GDM1 (cell line): Measurements from ENCODE around the gene KRT14.
"Not testable (repeated sequence)": the region's sequence is repeated elsewhere in the genome, so short reads cannot be mapped to it uniquely, and the experiment has no call there.

Experiments used
- DNase-seq: peaks from one replicate; lab custom pipeline; 2025; lab: John Stamatoyannopoulos, UW

Gene KRT14

DNA sequence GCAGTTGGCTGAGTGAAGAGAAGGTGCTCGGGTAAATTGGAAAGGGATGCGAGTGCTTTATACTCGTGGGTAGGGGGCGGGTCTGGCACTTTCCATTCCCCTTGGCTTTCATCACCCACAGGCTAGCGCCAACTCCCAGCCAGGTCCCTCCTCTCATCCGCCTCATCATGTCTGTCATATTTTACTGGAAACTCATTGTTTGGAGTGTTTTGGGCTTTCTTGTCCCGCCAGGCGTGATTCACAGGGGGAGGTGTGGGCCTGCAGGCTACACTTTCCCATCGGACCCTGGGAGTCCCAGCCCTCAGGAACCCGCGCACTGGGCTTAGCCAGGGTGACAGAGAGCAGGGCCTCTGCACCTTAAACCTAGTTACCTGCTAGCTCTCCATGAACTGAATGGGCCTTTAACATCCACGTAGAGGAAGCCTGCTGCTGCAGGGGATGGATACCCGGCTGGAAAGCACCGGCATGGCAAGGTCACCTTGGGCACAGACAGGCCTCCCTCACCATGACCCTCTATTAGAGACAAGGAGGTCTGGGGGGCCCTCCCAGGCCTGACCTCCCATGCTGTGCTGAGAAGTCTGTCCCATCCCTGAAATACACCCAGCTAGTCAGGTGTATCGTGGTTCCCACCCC, at the start of gene KRT14:
TSS of gene KRT14 (minus strand) at position 33 of the 633 bp plus-strand sequence. CDS start 61 bp downstream, outside the sequence.
- no peak for DNase-seq

DNA sequence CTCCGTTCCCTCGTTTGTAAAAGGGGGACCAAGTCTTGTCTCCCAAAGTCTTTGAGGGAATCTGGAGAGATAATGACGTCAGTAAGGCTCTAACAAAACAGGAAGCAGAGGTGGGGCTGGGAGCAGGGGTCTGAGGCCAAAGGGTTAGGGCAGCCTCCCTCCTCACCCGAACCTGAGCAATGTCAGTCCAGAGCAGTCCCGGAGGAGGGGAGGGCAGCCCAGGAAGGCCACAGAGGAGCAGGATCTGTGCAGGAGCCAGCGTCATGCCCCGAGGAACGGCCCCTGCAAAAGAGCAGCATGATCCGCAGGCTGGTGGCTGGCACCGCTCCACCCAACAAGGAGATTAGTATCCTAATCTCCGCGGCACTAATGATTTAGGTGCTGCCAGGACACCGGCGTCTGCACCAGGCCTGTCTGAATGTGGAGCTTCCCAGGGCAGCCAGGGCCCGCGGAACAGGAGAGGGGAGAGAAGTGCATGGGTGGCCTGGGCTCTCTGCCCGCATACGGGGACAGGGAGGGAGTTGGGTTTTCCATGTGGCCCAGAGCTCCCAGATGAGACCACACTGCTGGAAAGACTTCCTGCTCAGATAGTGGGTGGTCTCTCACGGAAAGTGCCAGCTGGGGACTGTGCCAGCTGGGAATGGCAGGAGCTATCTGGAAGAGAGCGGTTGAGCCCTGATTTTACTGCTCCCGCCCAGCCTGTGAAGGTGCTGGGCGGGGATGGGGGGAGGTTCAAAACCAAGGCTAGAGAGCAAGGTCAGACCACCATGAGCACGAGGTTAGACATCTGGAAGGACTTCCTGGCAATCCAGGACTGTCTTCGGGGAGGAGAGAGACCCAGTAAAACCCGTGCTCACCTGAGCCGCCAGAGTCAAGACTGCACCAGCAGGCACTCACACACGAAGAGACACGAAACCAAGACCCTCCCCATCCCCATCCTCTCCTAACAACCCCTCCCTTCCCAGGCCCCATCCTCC, 48.7 kb upstream of the KRT14 start:
- no peak for DNase-seq

DNA sequence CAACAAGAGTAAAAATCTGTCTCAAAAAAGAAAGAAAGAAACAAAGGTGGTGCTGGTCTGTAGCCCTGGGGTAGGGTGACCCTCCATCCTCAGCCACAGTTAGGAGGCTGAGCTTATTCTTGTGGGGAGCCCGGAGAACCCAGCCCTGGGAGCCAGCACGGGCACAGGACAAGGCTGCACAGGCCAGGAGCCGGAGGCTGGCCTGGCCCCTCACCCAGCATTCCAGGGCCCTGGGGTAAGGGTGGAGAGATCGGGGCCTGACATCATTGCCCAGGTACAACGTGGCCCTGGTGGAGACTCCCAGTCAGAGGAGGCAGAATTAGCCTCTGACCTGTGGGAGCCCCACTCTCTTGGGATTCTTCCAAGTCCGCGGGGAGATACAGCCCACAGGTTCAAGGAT, 47.9 kb upstream of the KRT14 start:
- DNase-seq: no peak

- no peak for DNase-seq
Observed at GRCh38 chr17:41633556-41634199, 47.0 kb upstream of the KRT14 start.

DNA sequence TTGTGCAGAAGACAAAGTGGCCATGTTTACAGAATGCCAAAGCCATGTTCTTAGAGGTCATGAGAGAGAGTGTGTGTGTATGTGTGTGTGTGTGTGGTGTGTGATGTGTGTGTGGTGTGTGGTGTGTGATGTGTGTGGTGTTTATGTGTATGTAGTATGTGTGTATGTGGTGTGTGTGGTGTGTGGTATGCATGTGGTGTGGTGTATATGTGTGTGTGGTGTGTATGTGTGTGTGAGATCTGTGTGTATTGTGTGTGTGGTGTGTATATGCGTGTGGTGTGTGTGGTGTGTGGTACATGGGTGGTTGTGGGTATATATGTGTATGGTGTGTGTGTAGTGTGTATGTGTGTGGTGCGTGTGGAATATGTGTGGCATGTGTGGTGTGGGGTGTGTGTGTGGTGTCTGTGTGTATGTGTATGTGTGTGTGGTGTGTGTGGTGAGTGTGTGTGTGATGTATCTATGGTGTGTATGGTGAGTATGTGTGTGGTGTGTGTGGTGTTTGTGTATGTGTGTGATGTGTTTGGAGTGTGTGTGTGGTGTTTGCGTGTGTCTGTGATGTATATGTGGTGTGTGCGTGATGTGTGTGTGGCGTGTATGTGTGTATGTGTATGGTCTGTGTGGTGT, 45.9 kb upstream of the KRT14 start:
- no peak for DNase-seq

DNA sequence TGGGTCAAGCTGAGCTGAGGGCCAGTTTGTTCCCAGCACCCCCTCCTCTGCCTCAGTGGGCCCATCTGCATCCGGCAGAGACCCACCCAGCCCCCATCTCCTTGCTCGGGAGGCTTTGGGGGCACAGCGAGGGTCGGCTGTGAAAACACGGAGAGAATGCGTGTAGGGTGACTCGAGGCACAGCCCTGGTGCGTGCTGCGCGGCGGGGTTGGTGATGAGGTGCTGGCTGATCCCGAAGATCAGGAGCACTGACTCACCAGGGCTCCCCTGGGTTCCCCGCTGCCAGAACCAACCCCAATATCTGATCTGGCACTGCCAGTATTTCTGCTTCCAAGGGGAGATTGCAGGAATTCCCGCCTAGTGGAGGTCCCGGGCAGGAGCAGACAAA, 45.2 kb upstream of the KRT14 start:
- DNase-seq: no peak

DNA sequence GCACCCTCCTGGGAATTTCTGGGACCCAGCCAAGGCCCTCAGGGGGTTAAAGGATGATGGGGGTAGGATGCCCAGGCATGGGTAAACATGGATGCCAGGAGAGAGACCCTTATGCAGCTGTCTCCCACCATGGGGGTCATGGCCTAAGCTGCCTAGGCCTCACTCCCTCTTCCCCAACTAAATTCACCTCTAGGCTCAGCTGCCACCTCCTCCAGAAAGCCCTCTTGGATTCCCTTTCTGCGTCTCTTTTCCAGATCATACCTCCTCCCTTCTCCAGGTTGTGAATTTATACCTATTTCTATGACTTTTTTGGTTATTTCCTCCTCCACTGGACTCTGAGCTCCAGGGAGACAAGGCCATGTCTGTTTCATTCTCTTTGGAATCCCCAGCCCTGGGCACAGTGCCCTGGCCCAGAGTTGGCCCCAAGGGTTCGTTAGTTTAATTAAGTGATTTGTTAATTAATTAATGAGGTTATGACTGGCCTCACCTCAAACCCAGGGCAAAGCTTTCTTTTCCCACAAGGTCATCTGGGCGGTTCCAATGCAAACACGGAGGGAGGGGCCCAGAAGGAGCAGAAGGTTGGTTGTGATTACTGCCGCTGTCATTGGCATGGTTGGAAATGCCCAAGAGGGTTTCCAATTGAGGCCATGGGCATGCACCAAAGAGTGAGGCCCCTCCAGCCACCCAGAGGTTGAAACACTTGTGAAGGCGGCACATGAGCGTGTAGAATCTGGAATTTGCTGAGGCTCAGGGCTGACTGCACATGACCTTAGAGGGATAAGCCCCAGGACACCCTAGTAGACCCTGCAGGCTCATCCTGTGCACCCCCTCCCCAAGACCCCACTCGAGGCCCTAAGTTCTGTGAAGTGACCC, 44.6 kb upstream of the KRT14 start:
- DNase-seq: no peak

GRCh38 chr17:41629826-41630670, 43.4 kb upstream of the KRT14 start:
- no peak for DNase-seq

DNA sequence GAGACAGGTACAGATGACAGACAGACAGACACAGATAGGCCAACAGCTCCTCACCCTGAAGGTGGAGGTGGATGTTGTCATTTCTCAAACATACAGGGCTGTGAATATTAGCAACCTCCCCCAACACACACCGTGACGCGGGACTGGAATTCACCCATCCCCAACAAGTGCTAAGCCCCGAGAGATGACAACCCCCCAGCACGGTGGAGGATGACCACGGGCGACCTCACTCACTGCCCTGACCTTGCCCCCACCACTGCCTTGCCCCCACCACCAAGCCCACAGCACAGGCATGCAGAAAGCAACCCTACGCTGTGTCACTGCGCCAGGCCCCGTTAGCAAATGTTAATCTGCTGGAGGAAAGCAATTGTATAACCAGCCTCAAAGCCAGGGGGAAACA, 42.6 kb upstream of the KRT14 start:
- no peak for DNase-seq

GRCh38 chr17:41628621-41629255, 42.0 kb upstream of the KRT14 start:
- DNase-seq: not testable (repeated sequence)

GRCh38 chr17:41628073-41628370, 41.3 kb upstream of the KRT14 start:
- not testable (repeated sequence) for DNase-seq

DNA sequence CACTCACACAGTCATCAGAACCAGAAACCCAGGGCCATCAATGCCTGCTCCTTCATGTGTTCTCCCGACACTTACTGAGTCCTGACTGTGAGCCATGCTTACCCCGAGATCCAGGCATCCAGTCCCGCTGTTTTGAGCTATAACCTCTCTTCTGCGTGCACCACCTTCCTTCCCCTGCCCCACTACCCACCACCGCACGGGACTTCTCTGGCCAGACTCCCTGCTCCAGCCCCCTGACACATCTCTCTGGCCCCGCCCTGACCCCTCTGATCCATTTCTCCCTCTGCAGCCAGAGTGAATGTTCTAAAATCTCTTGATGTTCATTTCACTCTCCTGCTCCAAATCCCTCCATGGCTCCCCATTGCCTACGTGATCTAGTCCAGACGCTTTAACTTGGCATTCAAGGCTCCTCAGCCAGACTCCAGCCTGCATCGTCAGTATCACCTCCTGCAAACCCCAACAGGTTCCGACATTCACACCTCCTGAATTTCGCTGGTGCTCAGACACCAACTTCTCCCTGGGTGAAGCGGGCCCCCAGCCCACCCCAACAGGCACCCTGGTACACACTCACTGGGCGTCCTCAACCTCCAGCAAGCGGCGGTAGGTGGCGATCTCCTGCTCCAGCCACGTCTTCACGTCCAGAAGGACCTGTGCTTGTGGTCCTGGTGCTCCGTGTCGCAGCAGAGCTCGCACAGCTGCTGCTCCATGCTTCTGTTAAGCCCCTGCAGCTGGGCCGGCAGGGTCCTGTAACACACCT, 40.8 kb upstream of the KRT14 start:
- DNase-seq: no peak

GRCh38 chr17:41626914-41627295, 40.2 kb upstream of the KRT14 start:
- not testable (repeated sequence) for DNase-seq

GRCh38 chr17:41626028-41626913, 39.6 kb upstream of the KRT14 start:
- DNase-seq: not testable (repeated sequence)

GRCh38 chr17:41625602-41626001, 38.9 kb upstream of the KRT14 start:
- no peak for DNase-seq

- DNase-seq: no peak
Observed at GRCh38 chr17:41624208-41625101, 37.8 kb upstream of the KRT14 start, which contains the start of gene KRT17. Gene KRT17, minus strand, starts transcription at chr17:41624575. Its CDS starts 66 bp downstream, at chr17:41624509.
